Astrocyte (in vitro differentiated cells and primary cell): ENCODE data around the gene CCNB2.

Source experiments
- EZH2 ChIP-seq: IDR thresholded peaks from 2 replicates; pipeline ENCODE4 v1.6.1; 2012; ENCODE audit warnings: mild to moderate bottlenecking, low read length, inconsistent platforms; ENCODE audit not compliant: insufficient read depth
- TF ChIP-seq, protein P1 (sequence below): IDR thresholded peaks from 2 replicates; pipeline ENCODE4 v1.5.1; 2011; ENCODE audit warnings: low read depth, mild to moderate bottlenecking, inconsistent platforms, low read length, moderate library complexity; ENCODE audit not compliant: insufficient read depth

DNA sequence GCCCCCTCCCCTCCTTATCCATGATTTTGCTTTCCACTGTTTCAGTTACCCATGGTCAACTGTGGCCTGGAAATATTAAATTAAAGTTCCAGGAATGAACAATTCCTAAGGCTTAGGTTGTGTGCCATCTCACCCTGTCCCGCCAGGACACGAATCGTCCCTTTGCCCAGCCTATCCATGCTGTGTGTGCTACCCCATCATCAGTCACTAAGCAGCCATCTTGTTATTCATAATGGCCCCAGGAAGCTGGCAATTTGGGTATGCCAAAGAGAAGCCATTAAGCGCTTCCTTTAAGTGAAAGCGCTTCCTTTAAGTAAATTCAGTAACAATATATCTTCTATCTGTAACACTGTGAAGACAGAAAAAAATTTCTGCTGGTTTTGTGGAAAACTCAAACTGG is 52.5 kb downstream of the CCNB2 start:
- TF ChIP-seq, protein P1, sequence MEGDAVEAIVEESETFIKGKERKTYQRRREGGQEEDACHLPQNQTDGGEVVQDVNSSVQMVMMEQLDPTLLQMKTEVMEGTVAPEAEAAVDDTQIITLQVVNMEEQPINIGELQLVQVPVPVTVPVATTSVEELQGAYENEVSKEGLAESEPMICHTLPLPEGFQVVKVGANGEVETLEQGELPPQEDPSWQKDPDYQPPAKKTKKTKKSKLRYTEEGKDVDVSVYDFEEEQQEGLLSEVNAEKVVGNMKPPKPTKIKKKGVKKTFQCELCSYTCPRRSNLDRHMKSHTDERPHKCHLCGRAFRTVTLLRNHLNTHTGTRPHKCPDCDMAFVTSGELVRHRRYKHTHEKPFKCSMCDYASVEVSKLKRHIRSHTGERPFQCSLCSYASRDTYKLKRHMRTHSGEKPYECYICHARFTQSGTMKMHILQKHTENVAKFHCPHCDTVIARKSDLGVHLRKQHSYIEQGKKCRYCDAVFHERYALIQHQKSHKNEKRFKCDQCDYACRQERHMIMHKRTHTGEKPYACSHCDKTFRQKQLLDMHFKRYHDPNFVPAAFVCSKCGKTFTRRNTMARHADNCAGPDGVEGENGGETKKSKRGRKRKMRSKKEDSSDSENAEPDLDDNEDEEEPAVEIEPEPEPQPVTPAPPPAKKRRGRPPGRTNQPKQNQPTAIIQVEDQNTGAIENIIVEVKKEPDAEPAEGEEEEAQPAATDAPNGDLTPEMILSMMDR: no peak
- TF ChIP-seq EZH2: no peak
